WI38 (cell line): ENCODE results near the gene RNASEH2A.

Source experiments
- H3K4me3 ChIP-seq: 2 replicates; pipeline ENCODE4 v1.5.1; 2011; ENCODE audit warnings: low read depth, mild to moderate bottlenecking, control low read depth, low read length
- TF ChIP-seq, protein P1 (sequence below): IDR thresholded peaks from 2 replicates; pipeline ENCODE4 v1.5.1; 2012; ENCODE audit warnings: low read depth, mild to moderate bottlenecking, control low read depth, low read length

Gene RNASEH2A

DNA sequence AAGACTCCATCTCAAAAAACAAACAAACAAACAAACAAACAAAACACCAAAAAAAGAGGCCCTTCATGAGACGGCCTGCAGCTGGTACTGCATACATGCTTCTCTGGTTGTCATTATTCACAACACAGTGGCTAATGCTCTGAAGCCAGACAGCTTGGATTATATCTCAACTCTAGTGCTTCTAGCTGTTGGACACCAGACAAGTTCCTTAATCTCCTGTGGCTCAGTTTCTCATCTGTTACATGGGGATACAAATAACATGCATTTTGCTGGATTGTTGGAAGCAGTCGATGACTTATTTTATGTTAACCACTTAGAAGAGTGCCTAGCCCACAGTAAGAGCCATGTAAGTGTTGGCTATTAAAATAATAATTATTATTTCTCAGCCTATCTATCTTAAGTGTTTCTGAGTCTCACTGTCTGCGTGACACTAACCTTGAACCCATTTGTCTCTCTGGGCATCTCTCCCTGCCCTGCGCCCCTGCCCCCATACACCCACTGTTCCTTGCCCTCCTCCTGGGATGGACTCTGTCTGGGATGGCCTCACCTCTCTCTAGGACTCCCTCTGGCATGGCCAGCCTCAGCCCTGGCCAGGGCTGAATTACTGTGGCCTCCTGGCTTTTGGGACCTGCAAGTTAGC, 18.2 kb upstream of the RNASEH2A start:
- peak overlapping the region; percentile 54 for H3K4me3 ChIP-seq
- TF ChIP-seq, protein P1, sequence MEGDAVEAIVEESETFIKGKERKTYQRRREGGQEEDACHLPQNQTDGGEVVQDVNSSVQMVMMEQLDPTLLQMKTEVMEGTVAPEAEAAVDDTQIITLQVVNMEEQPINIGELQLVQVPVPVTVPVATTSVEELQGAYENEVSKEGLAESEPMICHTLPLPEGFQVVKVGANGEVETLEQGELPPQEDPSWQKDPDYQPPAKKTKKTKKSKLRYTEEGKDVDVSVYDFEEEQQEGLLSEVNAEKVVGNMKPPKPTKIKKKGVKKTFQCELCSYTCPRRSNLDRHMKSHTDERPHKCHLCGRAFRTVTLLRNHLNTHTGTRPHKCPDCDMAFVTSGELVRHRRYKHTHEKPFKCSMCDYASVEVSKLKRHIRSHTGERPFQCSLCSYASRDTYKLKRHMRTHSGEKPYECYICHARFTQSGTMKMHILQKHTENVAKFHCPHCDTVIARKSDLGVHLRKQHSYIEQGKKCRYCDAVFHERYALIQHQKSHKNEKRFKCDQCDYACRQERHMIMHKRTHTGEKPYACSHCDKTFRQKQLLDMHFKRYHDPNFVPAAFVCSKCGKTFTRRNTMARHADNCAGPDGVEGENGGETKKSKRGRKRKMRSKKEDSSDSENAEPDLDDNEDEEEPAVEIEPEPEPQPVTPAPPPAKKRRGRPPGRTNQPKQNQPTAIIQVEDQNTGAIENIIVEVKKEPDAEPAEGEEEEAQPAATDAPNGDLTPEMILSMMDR: no peak

DNA sequence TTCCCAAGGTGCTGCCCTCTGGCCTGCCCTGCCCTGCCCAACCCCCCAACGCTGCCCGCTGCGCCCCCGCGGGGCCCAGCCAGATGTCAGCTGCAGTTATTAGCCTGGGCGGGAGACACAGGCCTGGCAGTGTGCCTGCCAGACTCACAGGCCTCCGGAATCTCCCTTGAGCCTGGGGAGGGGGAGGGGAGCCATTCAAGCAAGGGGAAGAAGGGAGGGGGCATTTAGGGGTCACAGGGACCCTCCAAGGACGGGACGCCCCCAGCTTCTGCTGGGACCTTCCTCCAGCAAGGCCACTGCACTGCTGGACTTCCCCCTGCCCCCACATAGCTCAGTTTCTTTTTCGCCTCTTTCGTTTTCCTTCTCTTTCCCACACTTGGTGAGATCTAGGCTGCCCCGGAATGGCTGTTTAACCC, 17.7 kb upstream of the RNASEH2A start:
- TF ChIP-seq, protein P1: no peak
- peak overlapping the region; percentile 54 for H3K4me3 ChIP-seq

DNA sequence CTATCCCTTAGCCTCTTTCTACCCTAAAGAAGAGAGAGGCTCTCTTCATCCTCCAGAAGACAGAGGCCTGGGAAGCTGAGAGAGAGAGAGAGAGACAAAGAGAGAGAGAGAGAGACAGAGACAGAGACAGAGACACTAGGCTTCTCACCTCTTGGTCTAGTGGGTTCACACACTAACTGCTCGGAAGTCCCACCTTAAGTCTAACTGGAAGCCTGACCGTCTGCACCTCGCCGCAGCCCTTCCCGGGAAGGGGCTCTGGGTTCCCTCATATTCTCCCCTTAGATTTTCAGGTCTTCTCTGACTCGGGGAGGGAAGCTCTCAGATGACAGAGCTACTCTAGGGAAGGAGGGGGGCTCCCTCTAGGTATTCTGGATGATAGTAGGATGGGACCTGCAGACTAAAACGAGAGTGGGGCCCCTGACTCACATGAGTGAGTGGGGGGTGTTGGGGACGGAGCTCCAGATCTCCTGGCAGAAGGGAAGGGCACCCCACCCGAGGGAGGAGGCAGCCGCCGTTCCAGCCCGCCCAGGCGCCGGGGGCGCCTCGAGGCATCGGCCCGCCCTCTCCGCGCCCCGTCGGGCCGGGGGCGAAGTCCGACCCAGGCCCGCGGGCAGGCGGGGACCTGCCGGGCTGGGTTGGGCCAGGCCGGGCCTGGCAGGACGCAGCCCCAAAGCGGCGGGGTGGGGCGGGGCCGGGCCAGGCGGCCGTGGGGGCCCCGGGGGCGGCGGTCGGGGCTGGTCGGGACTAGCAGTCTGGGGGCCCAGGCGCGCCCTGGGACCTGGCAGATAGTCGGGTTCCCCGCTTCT, 17.1 kb upstream of the RNASEH2A start:
- TF ChIP-seq, protein P1: no peak

DNA sequence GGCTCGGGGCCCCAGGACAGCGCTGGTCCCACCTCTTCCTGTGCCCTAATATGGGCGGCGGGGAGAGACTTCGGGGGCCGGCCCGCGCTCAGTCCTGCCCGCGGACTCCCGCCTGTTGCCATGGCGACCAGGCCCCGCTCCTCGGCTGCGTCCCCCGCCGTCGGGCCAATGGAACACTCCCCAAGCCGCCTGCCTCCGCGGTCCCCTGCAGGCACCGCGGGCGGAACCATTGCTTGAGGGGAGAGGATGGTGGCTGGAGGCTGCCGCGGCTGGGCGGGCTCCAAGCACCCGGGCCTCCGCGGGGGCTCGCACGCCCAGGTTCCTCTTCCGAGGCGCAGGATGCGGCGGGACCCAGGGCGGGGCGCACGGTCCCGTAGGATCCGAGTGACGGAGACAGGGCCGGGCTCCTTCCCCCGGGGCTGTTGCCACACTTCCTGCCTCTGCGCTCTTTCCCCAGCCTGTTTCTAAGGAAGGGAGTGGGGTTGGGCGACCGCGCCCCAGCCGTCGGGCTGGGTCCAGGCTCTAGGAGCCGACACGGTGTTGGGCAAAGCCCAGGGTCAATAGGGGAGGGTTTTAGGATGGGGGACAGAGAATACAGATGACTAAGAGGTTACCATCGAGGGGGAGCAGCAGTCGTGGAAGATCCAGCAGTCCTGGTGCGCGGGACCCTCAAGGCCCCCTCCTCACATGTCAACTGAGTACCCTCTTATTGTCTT, 16.3 kb upstream of the RNASEH2A start:
- peak overlapping the region; percentile 91 for H3K4me3 ChIP-seq
- TF ChIP-seq, protein P1: no peak

More for the DNA sequence above, 17.1 kb upstream of the RNASEH2A start:
- peak overlapping the region; percentile 91 for H3K4me3 ChIP-seq

DNA sequence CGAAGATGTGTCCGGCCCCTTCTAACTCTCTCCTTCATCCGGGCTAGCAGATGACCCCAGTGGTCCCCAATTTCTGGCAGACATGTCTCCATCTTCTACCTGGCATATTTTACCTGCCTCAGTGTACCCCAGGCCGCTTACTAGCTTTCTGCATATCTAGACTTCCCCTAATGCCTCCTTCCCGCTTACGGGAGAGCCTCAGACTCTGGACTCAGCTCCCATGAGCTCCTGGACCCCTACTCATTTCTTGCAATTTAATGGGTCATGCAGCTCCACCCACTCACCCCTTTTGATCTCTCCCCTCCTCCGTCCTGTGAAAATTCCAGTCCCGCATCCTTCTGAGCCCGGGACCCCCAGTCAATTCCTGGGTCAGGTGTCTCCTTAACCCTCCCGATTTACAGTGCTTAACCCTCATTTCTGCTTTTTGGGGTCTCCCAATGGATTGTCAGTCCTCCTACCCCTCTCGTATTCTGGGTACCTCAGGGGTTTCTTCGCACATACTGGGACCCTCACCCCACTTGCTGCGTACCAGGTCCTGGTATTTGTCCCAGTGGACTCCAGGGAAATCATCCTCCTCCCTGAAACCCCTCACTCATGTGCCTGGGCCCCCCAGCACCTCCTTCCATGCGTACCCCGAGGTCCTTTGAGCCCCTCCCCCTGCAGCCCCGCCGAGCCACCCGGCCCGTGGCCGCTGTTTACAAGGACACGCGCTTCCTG, 15.6 kb upstream of the RNASEH2A start:
- TF ChIP-seq, protein P1: no peak
- H3K4me3 ChIP-seq: peak overlapping the region; percentile 91

DNA sequence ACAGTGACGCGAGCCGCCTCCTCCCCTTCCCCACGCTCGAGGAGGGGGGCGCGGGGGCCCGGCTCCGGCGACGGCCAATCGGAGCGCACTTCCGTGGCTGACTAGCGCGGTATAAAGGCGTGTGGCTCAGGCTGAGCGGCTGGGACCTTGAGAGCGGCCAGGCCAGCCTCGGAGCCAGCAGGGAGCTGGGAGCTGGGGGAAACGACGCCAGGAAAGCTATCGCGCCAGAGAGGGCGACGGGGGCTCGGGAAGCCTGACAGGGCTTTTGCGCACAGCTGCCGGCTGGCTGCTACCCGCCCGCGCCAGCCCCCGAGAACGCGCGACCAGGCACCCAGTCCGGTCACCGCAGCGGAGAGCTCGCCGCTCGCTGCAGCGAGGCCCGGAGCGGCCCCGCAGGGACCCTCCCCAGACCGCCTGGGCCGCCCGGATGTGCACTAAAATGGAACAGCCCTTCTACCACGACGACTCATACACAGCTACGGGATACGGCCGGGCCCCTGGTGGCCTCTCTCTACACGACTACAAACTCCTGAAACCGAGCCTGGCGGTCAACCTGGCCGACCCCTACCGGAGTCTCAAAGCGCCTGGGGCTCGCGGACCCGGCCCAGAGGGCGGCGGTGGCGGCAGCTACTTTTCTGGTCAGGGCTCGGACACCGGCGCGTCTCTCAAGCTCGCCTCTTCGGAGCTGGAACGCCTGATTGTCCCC, 14.9 kb upstream of the RNASEH2A start, which contains the start of gene JUNB:
TSS of gene JUNB (plus strand) at position 142 of the 706 bp plus-strand sequence. CDS start at position 428, 286 bp downstream.
- TF ChIP-seq, protein P1: no peak
- H3K4me3 ChIP-seq: peak within 1 kb of the TSS; percentile 91
